HepG2 (cell line): ENCODE results near the gene ZCCHC9. TPM values are rescaled to one million over a fixed set of nuclear protein-coding genes. Genes with fewer than 3 reads are reported as not detected.
A peak's percentile ranks its signal among the peaks of the same experiment; 100 is the strongest.

ENCODE experiments used
- ATF3 ChIP-seq: sonication (generic); formaldehyde crosslinking; IDR thresholded peaks from 2 replicates; pipeline ENCODE4 v1.4.0; 2020; ENCODE audit warnings: missing genetic modification reagents
- CBX1 ChIP-seq: IDR thresholded peaks from one replicate; pipeline ENCODE4 v1.6.1; 2016; ENCODE audit warnings: antibody characterized with exemption, low read depth
- E2F1 ChIP-seq: sonication (generic); formaldehyde crosslinking; IDR thresholded peaks from 2 replicates; pipeline ENCODE4 v1.5.0; 2020; ENCODE audit warnings: missing genetic modification reagents
- GRHL1 ChIP-seq: sonication (generic); formaldehyde crosslinking; conservative IDR thresholded peaks from 2 replicates; pipeline ENCODE4 v1.8.0; 2022; ENCODE audit warnings: missing genetic modification reagents
- HNF1A ChIP-seq, 2 experiments: sonication (generic) in 1 of 2; formaldehyde crosslinking in 1 of 2; IDR thresholded peaks; 2 replicates each; pipeline versions ENCODE4 v1.4.0 to v1.6.1; 2016 to 2020; ENCODE audit warnings: borderline replicate concordance in 1 of 2, low read depth in 1 of 2, mild to moderate bottlenecking in 1 of 2, missing genetic modification reagents in 1 of 2
- IRF9 ChIP-seq: sonication (generic); formaldehyde crosslinking; IDR thresholded peaks from 2 replicates; pipeline ENCODE4 v1.8.0; 2022; ENCODE audit warnings: missing genetic modification reagents, mild to moderate bottlenecking, borderline replicate concordance
- MIXL1 ChIP-seq: IDR thresholded peaks from 2 replicates; pipeline ENCODE4 v1.6.1; 2016
- PAF1 ChIP-seq: IDR thresholded peaks from 2 replicates; pipeline ENCODE4 v1.6.1; 2016; ENCODE audit warnings: missing genetic modification reagents, missing compliant biosample characterization
- PPARG ChIP-seq: conservative IDR thresholded peaks from 2 replicates; pipeline ENCODE4 v1.6.1; 2016; ENCODE audit warnings: missing biosample characterization, missing genetic modification reagents
- SMARCE1 ChIP-seq: fragments of 450-650 bp; IDR thresholded peaks from 2 replicates; pipeline ENCODE4 v1.6.1; 2017; ENCODE audit warnings: borderline replicate concordance
- TFDP1 ChIP-seq: IDR thresholded peaks from 2 replicates; pipeline ENCODE4 v1.6.1; 2016; ENCODE audit warnings: missing compliant biosample characterization, missing genetic modification reagents, borderline replicate concordance
- XRCC5 ChIP-seq: fragments of 200-400 bp; formaldehyde crosslinking; optimal IDR thresholded peaks from 2 replicates; pipeline ENCODE3; 2017; ENCODE audit warnings: mild to moderate bottlenecking, low read length
- ZBTB34 ChIP-seq: sonication (generic); formaldehyde crosslinking; IDR thresholded peaks from 2 replicates; pipeline ENCODE4 v1.8.0; 2022; ENCODE audit warnings: mild to moderate bottlenecking, missing genetic modification reagents
- ZNF292 ChIP-seq: sonication (generic); formaldehyde crosslinking; IDR thresholded peaks from 2 replicates; pipeline ENCODE4 v1.8.1; 2022; ENCODE audit warnings: mild to moderate bottlenecking, low read depth, missing genetic modification reagents, borderline replicate concordance
- ZNF567 ChIP-seq: sonication (generic); formaldehyde crosslinking; IDR thresholded peaks from 2 replicates; pipeline ENCODE4 v1.8.1; 2023; ENCODE audit warnings: mild to moderate bottlenecking, missing genetic modification reagents, borderline replicate concordance
- ZSCAN29 ChIP-seq: sonication (generic); formaldehyde crosslinking; conservative IDR thresholded peaks from 2 replicates; pipeline ENCODE4 v1.4.0; 2020; ENCODE audit warnings: mild to moderate bottlenecking, missing genetic modification reagents
- polyA plus RNA-seq, 8 experiments: library from polyadenylated mRNA; depleted of rRNA in 3 of 8; stranded (reverse) in 7 of 8; unstranded in 1 of 8; fragments of >200 nt; fragmentation: Illumina TruSeq in 4 of 8; extraction: Trizol in 4 of 8; gene quantifications; 2 replicates each; pipeline versions ENCODE4 v1.2.1 to v1.2.3, GENCODE V29; 2011 to 2016; ENCODE audit warnings: low read depth in 4 of 8, missing spikeins in 1 of 8, mixed read lengths in 1 of 8; ENCODE audit not compliant: insufficient read depth in 1 of 8
- total RNA-seq, 5 experiments: library from RNA; depleted of rRNA; stranded (reverse); fragments of >200 nt; fragmentation: Illumina TruSeq; extraction: Trizol; gene quantifications; 2 replicates each; pipeline ENCODE4 v1.2.3, GENCODE V29; 2016; ENCODE audit warnings: low read depth in 1 of 5

The ZCCHC9 gene
- total and polyA plus RNA-seq, 2 of the 13 experiments (the other 11 are each of a cell fraction or from before 2014, with no cell fraction given) = 28.7 to 52.5 TPM

- TF ChIP-seq ZBTB34 (no peak), GRHL1 (CRISPR knock-in tag) (no peak), HNF1A (IDR thresholded peaks at IDR 0.05; ENCODE audit: low read depth) (no peak), HNF1A (CRISPR knock-in tag; IDR thresholded peaks at IDR 0.05; ENCODE audit: borderline replicate concordance) (peak; percentile 85; the same call in 1 of the 2 replicates), ATF3 (CRISPR knock-in tag) (no peak), TFDP1 (CRISPR knock-in tag) (peak; percentile 77; the same call in 1 of the 2 replicates), ZNF292 (CRISPR knock-in tag) (no peak), PPARG (CRISPR knock-in tag) (peak; percentile 69; the same call in 1 of the 2 replicates), XRCC5 (peak; percentile 52), E2F1 (CRISPR knock-in tag) (peak; percentile 78; the same call in 1 of the 2 replicates), ZNF567 (0 out of 2 replicates have a peak, but pooled peaks have one; percentile 52), ZSCAN29 (0 out of 2 replicates have a peak, but pooled peaks have one; percentile 67), PAF1 (CRISPR knock-in tag) (no peak), IRF9 (CRISPR knock-in tag) (peak; percentile 57; the same call in 1 of the 2 replicates), SMARCE1 (no peak), MIXL1 (CRISPR knock-in tag) (peak; percentile 37; the same call in 1 of the 2 replicates), CBX1 (no peak)
Observed at GRCh38 chr5:81301271-81302015, at the start of gene ZCCHC9 (continued).
